ENCODE results near the gene RASGEF1C.
"Not testable (repeated sequence)": the region's sequence is repeated elsewhere in the genome, so short reads cannot be mapped to it uniquely, and the experiment has no call there.

- TF ChIP-seq TARDBP (IDR thresholded peaks at IDR 0.05); PKNOX1 (IDR thresholded peaks at IDR 0.05); SP1 (IDR thresholded peaks at IDR 0.05); BHLHE40 (IDR thresholded peaks at IDR 0.05; ENCODE audit: borderline replicate concordance); FOXK2 (IDR thresholded peaks at IDR 0.05); ZNF384 (IDR thresholded peaks at IDR 0.05); ARNT (IDR thresholded peaks at IDR 0.05); SUZ12 (IDR thresholded peaks at IDR 0.05); CTBP1 (IDR thresholded peaks at IDR 0.05; ENCODE audit: borderline replicate concordance); HDGF (IDR thresholded peaks at IDR 0.05; ENCODE audit: borderline replicate concordance); FOXM1 (IDR thresholded peaks at IDR 0.05; ENCODE audit: borderline replicate concordance): not testable (repeated sequence)
Observed at GRCh38 chr5:180126156-180126555, 82.9 kb downstream of the RASGEF1C start.
